ENCODE results near the gene KICS2.
A peak's percentile ranks its signal among the peaks of the same experiment; 100 is the strongest.
"Not testable (repeated sequence)": the region's sequence is repeated elsewhere in the genome, so short reads cannot be mapped to it uniquely, and the experiment has no call there.

The KICS2 gene

DNA sequence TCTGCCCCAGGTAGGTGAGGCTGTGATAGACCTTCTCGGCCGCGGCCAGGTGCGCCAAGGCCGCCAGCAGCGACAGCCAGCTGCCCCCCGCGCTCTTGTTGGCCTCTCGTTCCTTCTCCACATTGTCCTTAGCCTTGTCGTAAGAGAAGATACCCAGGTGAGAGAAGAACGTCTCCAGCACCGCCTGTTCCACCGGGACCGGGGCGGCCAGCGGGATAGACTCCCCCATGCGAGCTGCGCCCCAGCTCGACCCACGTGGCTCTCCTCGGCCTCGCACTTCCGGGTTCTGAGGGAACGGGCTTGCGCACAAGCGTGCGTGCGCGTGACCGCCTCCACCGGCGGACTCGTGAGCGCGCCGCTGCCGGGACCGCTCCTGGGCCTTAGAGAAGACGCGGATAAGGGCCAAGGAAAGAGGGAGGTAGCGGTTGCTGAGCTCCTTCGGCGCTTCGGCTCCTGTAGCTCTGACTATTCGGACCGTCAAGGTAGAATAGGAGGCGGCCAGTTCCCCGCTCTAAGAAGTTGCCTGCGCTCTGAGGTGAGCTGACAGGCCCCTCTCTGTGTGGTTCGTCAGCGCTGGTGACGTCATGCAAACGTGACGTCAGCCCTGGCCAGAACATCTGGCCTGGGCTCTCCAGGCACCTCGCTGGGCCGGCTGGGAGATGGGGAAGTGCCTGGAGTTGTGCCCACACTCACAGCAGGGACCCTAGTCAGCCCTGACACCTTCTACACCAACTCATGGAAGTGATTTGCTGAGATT is at the start of gene KICS2:
Gene KICS2, minus strand, starts transcription at position 288 of the 757 bp plus-strand sequence. Its CDS starts 59 bp downstream, at position 229.
- peak; percentile 81 for DNase-seq

DNA sequence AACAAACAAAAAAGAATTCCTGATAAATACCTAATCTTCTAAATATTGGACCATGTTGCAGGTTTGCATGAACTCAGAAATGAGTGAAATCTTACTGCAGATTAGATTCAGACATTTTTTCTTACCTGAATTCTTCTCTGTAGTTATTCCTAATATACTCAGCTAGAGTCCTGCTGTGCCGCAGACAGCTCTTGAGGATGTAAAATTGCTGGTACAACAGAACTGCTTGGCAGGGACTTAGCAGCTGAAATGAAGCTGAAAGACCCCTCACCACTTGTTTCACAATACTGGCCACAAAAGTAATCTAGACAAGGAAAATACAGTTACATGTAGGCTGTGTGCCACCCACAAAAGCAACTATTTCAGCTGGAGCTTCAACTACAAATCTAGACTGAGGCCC is 48.3 kb upstream of the KICS2 start:
- DNase-seq: peak; percentile 39

DNA sequence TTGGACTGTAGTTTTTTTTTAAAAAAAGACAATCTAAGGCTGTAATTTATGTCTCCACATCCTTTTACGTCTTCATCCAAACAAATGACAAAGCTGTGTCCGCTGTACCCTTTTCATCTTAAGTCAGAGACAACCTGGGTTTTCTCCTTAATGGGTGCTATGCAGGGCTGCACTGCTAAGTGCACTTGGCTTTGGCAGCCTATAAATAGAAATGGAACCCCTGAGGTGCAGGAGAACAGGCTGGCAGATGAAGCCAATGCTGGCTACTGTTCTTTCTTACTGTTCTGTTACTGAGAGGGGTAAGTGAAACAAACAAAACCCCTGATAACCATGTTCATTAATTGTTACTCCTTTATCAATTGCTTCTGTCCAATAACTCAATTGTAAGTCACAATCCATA is 47.1 kb upstream of the KICS2 start:
- peak; percentile 71 for DNase-seq

DNA sequence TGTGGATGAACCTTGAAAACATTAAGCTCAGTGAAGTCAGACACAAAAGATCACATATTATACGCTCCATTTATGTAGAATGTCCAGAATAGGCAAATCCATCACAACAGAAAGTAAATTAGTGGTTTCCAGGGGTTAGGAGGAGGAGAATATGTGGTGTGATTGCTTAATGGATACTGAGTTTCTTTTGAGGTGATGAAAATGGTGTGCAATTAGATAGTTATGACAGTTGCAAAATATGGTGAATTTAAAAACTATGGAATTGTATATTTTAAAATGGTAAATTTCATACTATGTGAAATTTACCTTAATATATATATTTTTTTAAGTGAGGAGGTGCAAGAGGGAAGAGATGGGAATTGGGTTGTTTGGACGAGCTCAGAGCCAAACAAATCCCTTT is 46.3 kb upstream of the KICS2 start:
- DNase-seq: no peak

DNA sequence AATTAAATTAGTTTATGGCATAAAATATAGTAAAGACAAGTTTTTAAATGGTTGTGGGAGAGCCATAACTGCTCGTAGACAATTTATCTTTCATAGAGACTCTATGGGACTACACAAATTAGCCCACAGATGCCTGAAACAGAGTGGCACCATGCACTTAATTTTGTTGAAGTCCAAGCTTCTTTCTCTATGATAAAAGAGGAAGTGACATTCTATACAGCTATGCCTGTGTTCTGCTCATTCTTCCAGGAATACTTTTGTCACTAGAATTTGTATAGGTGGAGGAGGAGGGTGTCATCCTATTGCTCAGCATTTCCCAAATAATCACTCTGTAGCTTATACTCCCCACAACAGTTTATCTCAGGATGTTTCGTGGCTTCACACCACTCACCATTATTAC is 43.7 kb upstream of the KICS2 start:
- no peak for DNase-seq

DNA sequence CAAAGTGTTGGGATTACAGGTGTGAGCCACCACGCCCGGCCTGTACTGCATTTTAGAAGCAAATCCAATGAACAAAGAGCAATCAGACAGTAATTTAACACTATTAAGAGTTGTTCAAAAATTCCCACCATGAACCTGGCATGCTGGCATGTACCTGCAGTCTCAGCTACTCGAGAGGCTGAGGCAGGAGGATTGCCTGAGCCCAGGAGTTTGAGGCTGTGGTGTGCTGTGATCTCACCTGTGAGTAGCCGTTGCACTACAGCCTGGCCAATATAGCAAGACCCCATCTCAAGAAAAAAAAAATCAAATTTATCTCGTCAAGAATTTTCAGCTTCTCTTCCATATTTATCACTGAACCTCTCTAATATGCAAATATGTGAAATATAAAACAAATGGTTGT is 39.7 kb upstream of the KICS2 start:
- DNase-seq: no peak

DNA sequence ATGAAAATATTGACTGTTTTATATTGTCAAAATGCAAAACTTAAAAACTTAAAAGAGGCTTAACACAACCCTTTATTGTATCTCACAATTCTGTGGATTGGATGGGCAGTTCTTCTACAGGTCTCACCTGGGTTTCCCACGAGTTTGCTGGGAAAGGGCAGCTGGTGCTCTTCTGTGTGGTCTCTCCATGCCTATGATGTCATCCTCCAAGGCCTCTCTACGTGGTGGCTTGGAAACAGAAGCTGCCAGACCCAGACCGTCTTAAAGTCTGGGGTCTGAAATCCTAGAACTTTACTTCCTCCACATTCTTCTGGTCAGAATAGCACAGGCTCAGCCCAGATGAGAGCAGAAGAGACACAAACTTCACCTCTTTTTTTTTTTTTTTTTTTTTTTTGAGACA is 36.5 kb upstream of the KICS2 start:
- DNase-seq: no peak

DNA sequence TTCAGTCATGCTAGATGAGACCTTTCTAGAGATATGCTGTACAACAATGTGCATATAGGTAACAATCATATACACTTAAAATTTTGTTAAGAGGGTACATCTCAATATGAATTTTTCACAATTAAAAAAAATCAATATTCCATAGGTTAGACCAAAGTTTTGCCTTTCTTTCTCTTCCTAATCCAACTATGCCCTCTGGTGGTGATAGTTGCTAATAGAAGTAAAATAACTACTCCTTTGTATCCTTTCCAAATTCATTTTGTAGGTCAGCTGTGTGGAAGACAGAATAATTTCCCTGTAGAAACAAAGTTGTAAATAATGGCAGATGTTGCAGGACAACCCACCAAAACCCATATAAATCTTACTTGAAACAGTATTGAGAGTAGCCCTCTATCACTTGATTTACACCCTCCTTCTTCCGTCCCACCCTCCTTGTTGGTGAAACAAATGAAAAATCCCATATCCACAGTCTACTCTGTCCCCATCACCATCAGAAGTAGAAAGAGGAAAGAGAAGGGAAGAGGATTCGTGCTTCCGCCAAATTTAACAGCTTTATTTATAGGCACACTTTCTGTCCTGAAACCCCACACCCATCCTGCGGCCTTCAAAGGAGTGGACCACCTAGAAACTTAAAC is 34.2 kb upstream of the KICS2 start:
- peak; percentile 72 for DNase-seq

DNA sequence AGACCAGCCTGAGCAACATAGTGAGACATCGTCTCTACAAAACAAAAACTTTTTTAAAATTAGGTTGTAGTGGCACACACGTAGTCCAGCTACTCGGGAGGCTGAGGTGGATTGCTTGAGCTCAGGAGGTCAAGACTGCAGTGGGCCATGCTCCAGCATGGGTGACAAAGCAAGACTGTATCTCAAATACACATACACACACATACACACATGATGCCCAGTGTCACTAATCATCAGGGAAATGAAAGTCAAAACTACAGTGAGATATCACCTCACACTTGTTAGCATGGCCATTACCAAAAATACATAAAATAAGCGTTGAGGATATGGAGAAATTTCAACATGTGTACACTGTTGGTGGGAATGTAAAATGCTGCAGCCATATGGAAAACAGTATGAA is 33.2 kb upstream of the KICS2 start:
- DNase-seq: no peak

DNA sequence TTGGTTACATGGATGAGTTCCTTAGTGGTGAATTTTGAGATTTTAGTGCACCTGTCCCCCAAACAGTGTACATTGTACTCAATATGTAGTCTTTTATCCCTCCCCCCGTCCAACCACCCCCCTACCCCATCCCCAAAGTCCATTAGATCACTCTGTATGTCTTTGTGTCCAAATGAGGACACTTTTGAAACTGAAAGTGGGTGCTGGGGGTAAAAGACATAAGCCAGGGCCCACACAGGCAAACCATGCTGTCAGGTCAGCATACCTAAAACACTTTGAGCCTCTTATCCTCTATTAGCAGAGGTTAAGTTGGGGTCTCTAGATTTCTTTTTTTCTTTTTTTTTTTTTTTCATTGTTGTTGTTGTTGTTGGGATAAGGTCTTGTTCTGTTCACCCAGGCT is 31.3 kb upstream of the KICS2 start:
- DNase-seq: no peak

DNA sequence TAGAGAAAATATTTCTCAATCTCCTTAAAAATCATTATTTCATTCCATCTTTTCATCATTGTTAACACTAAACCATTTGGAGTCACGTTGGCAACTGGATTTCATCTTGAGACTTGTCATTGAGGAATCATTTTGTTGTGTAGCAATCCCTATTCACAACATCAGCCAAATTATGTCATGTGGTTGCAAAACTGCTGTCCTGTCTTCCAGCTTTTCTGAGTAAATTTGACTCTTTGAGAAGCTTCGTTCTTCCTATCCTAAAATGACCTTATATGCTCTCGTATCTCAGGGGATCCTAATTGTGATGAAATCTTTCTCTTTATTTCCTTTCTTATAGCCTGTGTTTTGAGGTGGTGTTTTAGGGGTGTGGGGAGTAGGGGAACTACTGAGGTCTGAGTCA is 30.6 kb upstream of the KICS2 start:
- DNase-seq: no peak

DNA sequence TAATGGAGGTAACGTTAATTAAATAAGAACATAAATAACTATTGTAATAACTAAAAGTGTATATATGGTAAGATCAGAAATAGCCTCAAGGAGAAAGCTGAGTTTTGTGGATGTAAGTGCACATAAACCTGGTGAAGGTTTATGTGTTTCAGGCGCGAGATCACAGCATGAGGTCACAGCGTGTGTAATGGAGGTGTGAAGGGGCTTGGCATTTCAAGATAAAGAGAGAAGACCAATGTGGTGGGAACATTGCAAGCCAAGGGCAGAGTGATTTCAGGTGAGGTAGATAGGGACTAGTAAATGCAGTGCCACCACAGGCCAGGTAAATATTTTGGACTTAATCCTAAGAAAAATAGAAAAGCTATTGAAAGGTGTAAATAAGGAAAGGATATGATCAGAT is 21.7 kb upstream of the KICS2 start:
- DNase-seq: no peak

DNA sequence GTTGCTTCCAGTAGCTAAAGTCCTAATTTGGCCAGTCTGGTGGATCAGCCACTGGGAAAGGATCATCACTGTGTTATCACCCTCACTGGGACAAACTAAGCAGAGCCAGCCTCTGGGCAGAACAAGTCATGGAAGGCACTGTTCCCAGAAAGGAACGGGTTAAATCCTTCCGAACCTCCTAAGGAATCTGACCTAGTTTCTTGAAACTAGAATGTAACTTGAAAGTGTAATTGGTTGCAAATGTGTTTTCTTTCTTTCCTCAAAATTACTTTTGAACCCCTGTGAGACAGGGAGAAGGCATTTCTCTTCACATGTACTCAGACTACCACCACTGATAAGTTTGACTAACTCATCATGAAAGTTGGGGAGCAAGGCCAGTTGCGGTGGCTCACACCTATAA is 18.7 kb upstream of the KICS2 start:
- no peak for DNase-seq

DNA sequence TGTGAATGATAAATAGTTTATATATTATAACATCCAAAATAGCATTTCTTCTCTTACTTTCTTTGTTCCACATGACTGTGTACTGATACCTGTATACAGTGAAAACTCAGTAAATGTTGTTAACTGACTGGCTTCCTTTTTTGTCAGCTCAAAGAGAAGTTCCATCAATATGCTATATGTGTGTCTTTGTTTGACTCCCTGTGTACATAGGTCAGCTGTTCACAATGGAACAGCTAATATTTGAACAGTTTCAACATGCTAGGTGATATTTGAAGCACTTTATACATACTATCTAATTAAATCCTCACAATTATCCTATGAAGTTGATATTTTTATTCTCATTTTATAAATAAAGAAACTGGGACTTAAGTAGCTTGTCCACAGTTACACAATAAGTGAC is 15.3 kb upstream of the KICS2 start:
- DNase-seq: no peak

DNA sequence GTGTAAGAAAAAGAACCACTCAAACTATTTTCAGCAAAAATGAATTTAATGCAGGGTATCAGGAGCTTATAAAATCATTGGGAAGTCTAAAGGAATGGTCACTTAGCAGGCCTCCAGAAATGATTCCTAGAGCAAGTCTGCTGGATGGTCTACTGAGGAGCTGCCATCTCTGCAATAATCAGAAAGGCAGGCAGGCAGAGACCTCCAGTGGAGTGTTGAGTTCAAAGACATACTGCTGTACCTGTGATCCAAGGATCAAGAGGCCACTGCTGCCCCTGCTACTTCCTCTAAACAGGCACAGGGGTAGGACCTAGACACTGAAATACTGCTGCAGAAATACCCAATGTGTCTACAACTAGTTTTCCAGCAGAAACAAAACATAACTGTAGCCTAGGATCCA is 14.5 kb upstream of the KICS2 start:
- no peak for DNase-seq

DNA sequence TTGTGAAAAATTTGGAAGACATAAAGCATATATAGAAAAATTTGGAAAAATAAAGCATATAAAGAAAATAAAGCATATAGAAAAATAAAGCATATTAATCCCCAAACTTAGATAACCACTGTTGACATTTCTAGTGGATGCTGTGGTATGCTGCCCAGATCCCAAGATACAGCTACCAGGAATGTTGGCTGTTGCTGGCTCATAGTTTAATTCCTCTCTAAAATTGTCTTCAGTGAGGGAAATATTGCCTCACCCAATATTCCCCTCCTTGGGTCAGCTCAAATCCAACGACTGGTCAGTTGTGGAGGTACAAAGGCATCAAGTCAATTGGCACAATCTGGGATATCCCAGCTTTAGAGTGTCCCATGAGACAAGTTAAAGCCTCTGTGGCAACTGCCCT is 10.1 kb upstream of the KICS2 start:
- DNase-seq: no peak

DNA sequence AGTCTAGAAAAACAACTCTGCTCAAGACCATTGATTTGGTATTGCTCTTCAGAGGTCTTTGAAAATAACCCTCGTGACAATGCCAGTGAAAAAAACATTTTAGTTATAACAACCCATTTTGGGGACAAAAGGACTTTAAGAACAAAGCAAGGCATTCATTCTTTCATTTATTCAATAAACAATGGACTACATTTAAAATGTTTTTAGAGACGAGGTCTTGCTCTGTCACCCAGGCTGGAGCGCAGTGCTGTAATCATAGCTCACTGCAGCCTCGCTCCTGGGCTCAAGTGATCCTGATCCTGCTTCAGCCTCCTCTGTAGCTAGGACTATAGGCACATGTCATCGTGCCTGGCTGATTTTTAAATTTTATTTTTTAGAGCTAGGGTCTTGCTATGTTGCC is 7.7 kb upstream of the KICS2 start:
- no peak for DNase-seq

DNA sequence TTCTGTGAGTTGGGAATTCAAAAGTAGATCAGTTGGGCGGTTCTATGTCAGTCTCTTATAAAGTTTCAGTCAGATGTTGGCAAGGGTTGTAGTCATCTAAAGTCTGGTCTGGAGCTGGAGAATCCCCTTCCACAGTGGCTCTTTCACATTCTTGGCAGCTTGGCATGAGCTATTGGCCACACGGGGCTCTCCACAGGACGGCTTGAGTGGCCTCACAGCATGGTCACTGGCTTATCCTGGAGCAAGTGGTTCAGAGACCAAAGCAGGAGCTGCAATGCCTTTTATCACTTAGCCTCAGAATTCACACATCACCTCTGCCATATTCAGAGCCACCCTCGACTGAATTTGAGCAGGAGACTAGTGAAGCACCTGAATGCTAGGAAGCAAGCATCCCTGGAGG is 7.1 kb upstream of the KICS2 start:
- DNase-seq: no peak

DNA sequence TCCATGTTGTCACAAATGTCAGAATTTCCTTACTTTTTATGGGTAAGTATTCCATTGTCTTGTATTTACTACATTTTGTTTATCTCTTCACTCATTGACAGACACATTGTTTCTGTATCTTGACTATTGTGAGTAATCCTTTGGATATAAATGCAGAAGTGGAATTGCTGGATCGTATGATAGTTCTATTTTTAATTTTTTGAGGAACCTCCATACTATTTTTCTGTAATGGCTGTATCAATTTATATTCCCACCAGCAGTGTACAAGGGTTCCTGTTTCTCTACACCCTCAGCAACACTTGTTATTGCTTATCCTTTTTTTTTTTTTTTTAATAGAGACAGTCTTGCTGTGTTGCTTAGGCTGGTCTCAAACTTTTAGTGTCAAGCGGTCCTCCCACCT is 3.5 kb upstream of the KICS2 start:
- DNase-seq: no peak

DNA sequence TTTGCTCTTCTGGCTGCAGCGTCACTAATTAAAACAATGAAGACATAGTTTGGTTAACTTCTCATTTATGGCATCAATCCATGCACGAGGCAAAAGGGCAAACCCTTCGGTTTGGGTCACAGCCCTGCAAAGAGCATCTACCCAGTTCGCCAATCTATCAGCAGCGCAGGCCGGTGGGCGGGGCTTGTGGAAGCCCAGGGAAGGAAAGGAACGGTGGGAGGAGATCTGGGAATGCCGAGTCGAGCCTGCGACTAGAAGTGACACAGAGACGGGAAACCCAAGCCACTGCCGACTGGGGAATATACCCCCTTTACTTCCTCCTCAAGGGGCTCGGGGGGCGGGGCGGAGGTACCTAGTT is 466 bp downstream of the KICS2 start:
- peak; percentile 79 for DNase-seq

DNA sequence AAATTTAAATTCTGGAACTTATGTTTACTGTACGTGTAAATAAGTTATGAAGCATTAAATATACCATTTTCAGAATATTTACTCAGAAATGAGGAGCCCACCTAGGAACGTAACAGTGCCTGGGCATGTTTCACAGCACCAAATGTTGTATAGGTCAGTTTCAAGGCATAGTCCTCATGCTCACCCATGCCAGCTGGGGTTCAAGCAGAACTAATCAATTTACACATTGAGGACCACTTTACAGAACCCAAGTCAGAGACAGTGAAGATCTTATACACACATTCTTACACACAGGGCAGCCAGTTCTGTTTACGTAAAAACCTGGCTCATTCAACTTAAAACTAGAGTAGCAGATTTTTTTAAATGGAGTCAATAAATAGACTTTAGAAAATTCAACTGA is 2.0 kb downstream of the KICS2 start:
- no peak for DNase-seq

DNA sequence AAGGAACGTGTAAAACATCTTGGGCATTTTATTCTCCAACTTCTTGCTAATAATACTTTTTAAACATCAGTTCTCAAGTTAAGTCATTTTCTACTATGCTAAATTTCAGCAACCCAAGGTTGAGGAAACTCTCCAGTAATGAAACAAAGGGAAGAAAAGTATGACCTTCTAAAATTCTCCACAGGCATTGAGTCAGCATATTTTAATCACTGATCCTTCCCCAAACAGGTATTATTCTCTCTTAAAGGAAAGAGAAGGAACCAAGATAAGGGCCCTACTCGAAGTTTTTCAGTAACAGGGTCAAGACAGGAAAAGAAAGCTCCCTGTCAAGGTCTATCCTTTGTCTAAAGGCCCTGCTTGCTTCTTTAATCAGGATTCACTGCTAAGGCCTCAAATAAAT is 3.0 kb downstream of the KICS2 start:
- DNase-seq: no peak

DNA sequence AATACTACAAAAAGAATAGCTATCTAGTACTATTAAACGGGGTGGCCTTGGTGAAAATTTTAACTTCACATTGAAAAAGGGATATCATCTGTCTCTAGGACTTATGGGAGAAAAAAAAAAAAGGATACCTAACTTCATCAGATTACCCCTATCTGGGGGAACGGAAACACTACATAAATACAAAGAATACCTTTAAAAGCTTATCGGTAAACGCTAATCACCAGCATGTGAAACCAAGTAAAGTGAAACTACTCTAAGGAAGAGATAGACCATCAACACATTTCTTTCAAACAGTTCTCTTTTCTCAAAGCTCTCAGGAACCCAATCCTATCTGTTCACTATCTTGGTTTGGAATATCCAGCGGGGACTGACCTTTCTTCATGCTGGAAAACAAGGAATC is 3.5 kb downstream of the KICS2 start:
- DNase-seq: no peak

DNA sequence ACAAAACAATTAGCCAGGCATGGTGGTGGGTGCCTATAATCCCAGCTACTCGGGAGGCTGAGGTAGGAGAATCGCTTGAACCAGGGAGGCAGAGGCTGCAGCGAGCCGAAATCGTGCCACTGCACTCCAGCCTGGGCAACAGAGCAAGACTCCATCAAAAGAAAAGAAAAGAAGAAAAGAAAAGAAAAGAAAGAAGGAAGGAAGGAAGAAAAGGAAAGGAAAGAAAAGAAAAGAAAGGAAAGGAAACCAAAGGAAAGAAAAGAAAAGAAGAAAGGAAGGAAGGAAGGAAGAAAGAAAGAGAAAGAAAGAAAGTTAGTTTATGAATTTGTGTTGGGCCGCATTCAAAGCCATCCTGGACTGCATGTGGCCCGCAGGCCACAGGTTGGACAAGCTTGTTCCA is 4.5 kb downstream of the KICS2 start:
- DNase-seq: not testable (repeated sequence)

DNA sequence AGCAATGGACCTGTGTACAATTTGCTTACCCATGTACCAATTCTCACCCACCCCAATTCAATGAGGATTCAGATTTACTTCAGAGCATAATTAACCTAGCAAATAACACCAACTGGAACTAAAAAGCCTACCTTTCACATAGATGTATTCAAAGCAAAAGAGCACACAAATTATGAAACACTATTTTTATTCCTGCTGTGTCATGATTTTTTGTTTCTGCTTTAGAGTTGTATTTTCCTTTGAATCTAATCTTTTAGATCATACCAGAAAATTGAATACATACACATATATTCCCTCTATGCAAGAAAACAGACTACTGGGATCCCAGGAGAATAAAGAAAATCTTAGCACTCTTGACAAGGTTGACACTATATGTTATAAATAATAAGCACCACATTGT is 5.9 kb downstream of the KICS2 start:
- no peak for DNase-seq
